GM12874 (cell line): ENCODE measurements around the gene DNAJC28.

Experiments used
- CTCF ChIP-seq: IDR thresholded peaks from 2 replicates; pipeline ENCODE4 v1.5.1; 2011; ENCODE audit warnings: low read depth, mild to moderate bottlenecking, control low read depth, low read length, moderate library complexity; ENCODE audit not compliant: insufficient read depth

Gene DNAJC28

GRCh38 chr21:33461538-33462250 is 29.8 kb downstream of the DNAJC28 start:
- no peak for TF ChIP-seq CTCF

- TF ChIP-seq CTCF = no peak
Measured at GRCh38 chr21:33458861-33459260, 32.7 kb downstream of the DNAJC28 start.

GRCh38 chr21:33455686-33456446 is 35.6 kb downstream of the DNAJC28 start:
- TF ChIP-seq CTCF = no peak

- no peak for TF ChIP-seq CTCF
Measured at GRCh38 chr21:33452362-33452761, 39.2 kb downstream of the DNAJC28 start.

- no peak for TF ChIP-seq CTCF
Measured at GRCh38 chr21:33451634-33452071, 39.9 kb downstream of the DNAJC28 start.

- TF ChIP-seq CTCF = no peak
Measured at GRCh38 chr21:33449616-33450015, 41.9 kb downstream of the DNAJC28 start.

GRCh38 chr21:33444499-33444898 is 47.0 kb downstream of the DNAJC28 start:
- no peak for TF ChIP-seq CTCF
